Smooth muscle cell (in vitro differentiated cells): Measurements from ENCODE around the gene TTLL3. TPM values are rescaled to one million over a fixed set of nuclear protein-coding genes. Genes with fewer than 3 reads are reported as not detected.

Experiments used
- DNase-seq: peaks from one replicate; lab custom pipeline; 2025; ENCODE audit not compliant: unreplicated experiment; lab: John Stamatoyannopoulos, UW
- H2AFZ ChIP-seq: fragments of 200-600 bp; sonication (generic); 2 replicates; pipeline ENCODE4 v1.6.0; 2016; ENCODE audit warnings: antibody characterized with exemption, low read depth, mild to moderate bottlenecking
- H3F3A ChIP-seq: fragments of 200-600 bp; sonication (generic); 2 replicates; pipeline ENCODE4 v1.6.0; 2017; ENCODE audit warnings: antibody characterized with exemption, low read depth
- H3K27ac ChIP-seq: fragments of 200-600 bp; sonication (generic); 2 replicates; pipeline ENCODE4 v1.5.1; 2016; ENCODE audit warnings: low read depth, mild to moderate bottlenecking
- H3K27me3 ChIP-seq: fragments of 200-600 bp; sonication (generic); 2 replicates; pipeline ENCODE4 v1.6.1; 2016; ENCODE audit warnings: low read depth, mild to moderate bottlenecking
- H3K36me3 ChIP-seq: fragments of 200-600 bp; sonication (generic); 2 replicates; pipeline ENCODE4 v1.5.1; 2016; ENCODE audit warnings: low read depth
- H3K4me1 ChIP-seq: fragments of 200-600 bp; sonication (generic); 2 replicates; pipeline ENCODE4 v1.5.1; 2016; ENCODE audit warnings: low read depth
- H3K4me2 ChIP-seq: fragments of 200-600 bp; sonication (generic); 2 replicates; pipeline ENCODE4 v1.6.0; 2016; ENCODE audit warnings: mild to moderate bottlenecking
- H3K4me3 ChIP-seq: fragments of 200-600 bp; sonication (generic); 2 replicates; pipeline ENCODE4 v1.5.1; 2016; ENCODE audit warnings: mild to moderate bottlenecking
- H3K79me2 ChIP-seq: fragments of 200-600 bp; sonication (generic); 2 replicates; pipeline ENCODE4 v1.6.0; 2016; ENCODE audit warnings: low read depth, mild to moderate bottlenecking
- H3K9ac ChIP-seq: fragments of 200-600 bp; sonication (generic); 2 replicates; pipeline ENCODE4 v1.6.0; 2016; ENCODE audit warnings: low read depth
- H3K9me3 ChIP-seq: fragments of 200-600 bp; sonication (generic); replicated peaks from 2 replicates; pipeline ENCODE4 v1.5.1; 2016; ENCODE audit warnings: low read depth
- H4K20me1 ChIP-seq: fragments of 200-600 bp; sonication (generic); 2 replicates; pipeline ENCODE4 v1.6.0; 2016; ENCODE audit warnings: low read depth
- CTCF ChIP-seq: fragments of 200-600 bp; sonication (generic); IDR thresholded peaks from 2 replicates; pipeline ENCODE4 v1.5.1; 2017; ENCODE audit warnings: borderline replicate concordance, mild to moderate bottlenecking, antibody characterized with exemption; ENCODE audit not compliant: insufficient read depth, poor library complexity, severe bottlenecking
- WGBS: methylation state at CpG from one replicate; pipeline ENCODE4 v1.1.7; 2016; ENCODE audit warnings: low lambda C conversion rate; 5-methylcytosine and 5-hydroxymethylcytosine counted together
- polyA plus RNA-seq: library from polyadenylated mRNA; unstranded; fragments of >200 nt; fragmentation: Nextera tagmentation; extraction: Ambion mirVana; gene quantifications from 2 replicates; pipeline ENCODE4 v1.2.1, GENCODE V29; 2016
- total RNA-seq: library from RNA; depleted of rRNA; stranded (reverse); fragments of >200 nt; gene quantifications from 2 replicates; pipeline ENCODE4 v1.2.3, GENCODE V29; 2014

Gene TTLL3
- total and polyA plus RNA-seq, 2 experiments from 2014 or later, result 16.4 to 25.6 TPM

GRCh38 chr3:9779075-9779593 is 30.9 kb upstream of the TTLL3 start:
- WGBS, result 95% methylated on average over 6 of the region's 6 CpGs
- TF ChIP-seq CTCF, result no peak

GRCh38 chr3:9779721-9780457 is 30.2 kb upstream of the TTLL3 start:
- H3K36me3 ChIP-seq, result no peaks in the 10 kb centered on the region
- no peaks in the 10 kb centered on the region for H3K4me1 ChIP-seq
- no peak overlapping the region for H3K4me2 ChIP-seq
- H3K27ac ChIP-seq, result no peak overlapping the region
- 89% methylated on average over 8 of the region's 8 CpGs for WGBS
- no peak for DNase-seq
- no peak overlapping the region for H3K9ac ChIP-seq
- no peaks in the 10 kb centered on the region for H3F3A ChIP-seq
- H3K9me3 ChIP-seq, result no peaks in the 10 kb centered on the region
- no peak for TF ChIP-seq CTCF
- peaks cover 7% of the 10 kb centered on the region for H4K20me1 ChIP-seq
- H3K79me2 ChIP-seq, result no peaks in the 10 kb centered on the region
- no peak overlapping the region for H3K4me3 ChIP-seq
- H3K27me3 ChIP-seq, result no peaks in the 10 kb centered on the region
- H2AFZ ChIP-seq, result no peak overlapping the region

More at GRCh38 chr3:9779075-9779593, 30.9 kb upstream of the TTLL3 start:
- Histone ChIP-seq H3K9ac (no peak overlapping the region), H3K4me1 (no peaks in the 10 kb centered on the region), H3F3A (no peaks in the 10 kb centered on the region), H3K27ac (no peak overlapping the region), H4K20me1 (peaks cover 7% of the 10 kb centered on the region), H3K27me3 (no peaks in the 10 kb centered on the region), H3K79me2 (no peaks in the 10 kb centered on the region), H2AFZ (no peak overlapping the region), H3K9me3 (no peaks in the 10 kb centered on the region), H3K4me2 (no peak overlapping the region), H3K4me3 (no peak overlapping the region), H3K36me3 (no peaks in the 10 kb centered on the region)
- DNase-seq, result no peak

GRCh38 chr3:9780458-9780812 is 29.6 kb upstream of the TTLL3 start:
- Histone ChIP-seq H3K9ac (no peak overlapping the region), H2AFZ (no peak overlapping the region), H3K4me3 (no peak overlapping the region), H3K4me2 (no peak overlapping the region), H3K36me3 (no peaks in the 10 kb centered on the region), H3K9me3 (no peaks in the 10 kb centered on the region), H3K27me3 (no peaks in the 10 kb centered on the region), H3K79me2 (no peaks in the 10 kb centered on the region), H3K4me1 (no peaks in the 10 kb centered on the region), H3K27ac (no peak overlapping the region), H3F3A (no peaks in the 10 kb centered on the region), H4K20me1 (peaks cover 7% of the 10 kb centered on the region)
- DNase-seq, result no peak
- WGBS, result 91% methylated on average over 10 of the region's 10 CpGs
- no peak for TF ChIP-seq CTCF

DNA sequence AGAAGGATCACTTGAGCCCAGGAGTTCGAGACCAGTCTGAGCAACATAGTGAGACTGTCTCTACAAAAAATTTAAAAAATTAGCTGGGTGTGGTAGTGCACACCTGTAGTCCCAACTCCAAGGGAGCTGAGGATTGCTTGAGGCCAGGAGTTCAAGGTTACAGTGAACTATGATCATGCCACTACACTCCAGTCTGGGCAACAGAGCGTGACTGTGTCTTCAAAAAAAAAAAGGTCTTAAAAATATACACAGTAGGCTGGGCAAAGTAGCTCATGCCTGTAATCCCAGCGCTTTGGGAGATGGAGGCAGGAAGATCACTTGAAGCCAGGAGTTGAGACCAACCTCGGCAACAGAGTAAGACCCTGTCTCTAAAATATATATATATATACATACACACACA is 29.2 kb upstream of the TTLL3 start:
- 98% methylated on average over 4 of the region's 4 CpGs for WGBS
- no peak for TF ChIP-seq CTCF
- H3K36me3 ChIP-seq, result no peaks in the 10 kb centered on the region

More for the DNA sequence above, 29.2 kb upstream of the TTLL3 start:
- Histone ChIP-seq H3K79me2 (no peaks in the 10 kb centered on the region), H3K4me2 (no peak overlapping the region), H3K9me3 (no peaks in the 10 kb centered on the region), H2AFZ (no peak overlapping the region), H3K27ac (no peak overlapping the region), H3F3A (no peaks in the 10 kb centered on the region), H3K27me3 (no peaks in the 10 kb centered on the region), H3K4me3 (no peak overlapping the region), H3K4me1 (no peaks in the 10 kb centered on the region), H3K9ac (no peak overlapping the region), H4K20me1 (peaks cover 7% of the 10 kb centered on the region)
- DNase-seq, result no peak
